ENCODE results near the gene ADCY7.
"Not testable (repeated sequence)": the region's sequence is repeated elsewhere in the genome, so short reads cannot be mapped to it uniquely, and the experiment has no call there.

The ADCY7 gene

DNA sequence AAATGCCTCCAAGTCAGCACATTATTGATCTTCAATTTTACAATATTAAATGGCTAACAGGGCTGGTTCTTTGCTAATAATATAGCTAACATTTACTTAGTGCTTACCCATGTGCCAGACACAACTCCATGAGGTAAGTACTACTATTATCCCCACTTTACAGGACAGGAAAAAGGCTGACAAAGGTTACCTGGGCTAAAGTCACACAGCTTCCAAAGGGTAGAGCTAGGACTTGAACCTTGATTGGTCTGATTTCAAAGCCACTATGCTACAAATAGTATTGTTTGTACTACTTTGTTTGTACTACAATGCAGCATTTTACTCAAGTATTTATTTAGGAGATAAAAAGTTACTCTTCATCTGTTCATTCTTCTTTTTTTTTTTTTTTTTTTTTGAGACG, 70.5 kb downstream of the ADCY7 start:
- DNase-seq (ENCODE audit: low read depth in 2 of 2), result no peak

- DNase-seq (ENCODE audit: low read depth in 2 of 2), result peak in 1 of 2 donors; percentile 7
Measured at GRCh38 chr16:50338371-50339231, 72.2 kb downstream of the ADCY7 start.

DNA sequence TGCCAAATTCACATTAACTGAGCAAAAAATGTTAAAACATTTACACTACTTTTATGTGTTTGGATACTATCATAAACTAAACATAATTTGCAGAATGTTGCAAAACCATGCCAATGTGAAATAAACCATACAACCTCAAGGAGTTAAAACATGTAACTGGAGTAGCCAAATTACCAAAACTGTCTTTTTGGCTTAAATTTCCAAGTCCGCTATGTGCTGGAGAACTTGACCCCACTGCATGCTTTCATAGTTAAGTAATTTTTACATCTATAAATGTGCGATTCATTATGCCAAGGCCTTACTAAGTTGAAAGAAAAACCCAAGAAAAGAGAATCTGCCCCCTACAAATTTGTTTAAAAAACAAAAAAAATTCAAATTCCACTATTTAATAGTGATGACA, 74.2 kb downstream of the ADCY7 start:
- DNase-seq (ENCODE audit: low read depth in 2 of 2), result no peak

GRCh38 chr16:50343566-50343965, 77.2 kb downstream of the ADCY7 start:
- not testable (repeated sequence) for DNase-seq (ENCODE audit: low read depth in 2 of 2)

DNA sequence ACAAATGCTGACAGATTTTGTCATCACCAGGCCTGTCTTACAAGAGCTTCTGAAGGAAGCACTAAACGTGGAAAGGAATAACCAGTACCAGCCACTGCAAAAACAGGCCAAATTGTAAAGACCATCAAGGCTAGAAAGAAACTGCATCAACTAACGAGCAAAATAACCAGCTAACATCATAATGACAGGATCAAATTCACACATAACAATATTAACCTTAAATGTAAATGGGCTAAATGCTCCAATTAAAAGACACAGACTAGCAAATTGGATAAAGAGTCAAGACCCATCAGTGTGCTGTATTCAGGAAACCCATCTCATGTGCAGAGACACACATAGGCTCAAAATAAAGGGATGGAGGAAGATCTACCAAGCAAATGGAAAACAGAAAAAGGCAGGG, 78.9 kb downstream of the ADCY7 start:
- DNase-seq (ENCODE audit: low read depth in 2 of 2), result not testable (repeated sequence)

DNA sequence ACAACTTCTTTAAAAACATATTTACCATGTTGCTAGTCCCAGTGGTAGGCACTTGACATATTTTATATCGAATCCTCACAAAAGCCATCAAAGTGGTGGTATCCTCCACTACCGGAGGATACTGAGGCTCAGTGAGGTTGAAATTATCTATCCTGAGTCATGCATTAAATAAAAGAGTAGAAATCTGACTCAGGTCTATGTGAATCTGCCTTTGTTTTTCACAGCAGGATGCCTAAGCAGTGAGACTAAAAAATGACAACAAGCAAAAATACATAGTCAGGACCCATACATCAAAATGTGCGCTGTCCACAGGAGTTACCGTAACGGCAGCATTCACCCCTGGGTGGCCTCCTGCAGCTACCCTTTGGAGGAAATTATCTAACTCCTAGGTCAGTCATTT, 84.8 kb downstream of the ADCY7 start:
- no peak for DNase-seq (ENCODE audit: low read depth in 2 of 2)

DNA sequence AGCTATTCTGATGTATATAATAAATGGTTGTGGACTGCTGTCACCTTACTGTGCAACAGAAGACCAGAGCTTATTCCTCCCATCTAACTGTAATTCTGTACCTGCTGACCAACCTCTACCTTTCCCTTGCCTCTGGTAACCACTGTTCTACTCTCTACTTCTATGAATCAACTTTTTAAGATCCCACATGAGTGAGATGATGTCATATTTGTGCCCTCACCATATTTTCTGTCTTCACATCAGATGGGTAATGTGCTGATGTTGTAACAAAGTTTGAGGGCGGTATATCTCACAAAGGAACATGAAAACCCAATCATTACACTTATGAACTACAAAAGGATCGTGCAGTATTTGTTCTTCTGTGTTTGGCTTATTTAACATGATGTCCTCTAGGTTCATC, 85.6 kb downstream of the ADCY7 start:
- DNase-seq (ENCODE audit: low read depth in 2 of 2), result no peak

- no peak for DNase-seq (ENCODE audit: low read depth in 2 of 2)
Measured at GRCh38 chr16:50354082-50354481, 87.7 kb downstream of the ADCY7 start.

- no peak for DNase-seq (ENCODE audit: low read depth in 2 of 2)
Measured at GRCh38 chr16:50354629-50355456, 88.5 kb downstream of the ADCY7 start.

GRCh38 chr16:50359626-50360025, 93.3 kb downstream of the ADCY7 start:
- no peak for DNase-seq (ENCODE audit: low read depth in 2 of 2)

- no peak for DNase-seq (ENCODE audit: low read depth in 2 of 2)
Measured at GRCh38 chr16:50360033-50360778, 93.9 kb downstream of the ADCY7 start.

- no peak for DNase-seq (ENCODE audit: low read depth in 2 of 2)
Measured at GRCh38 chr16:50360779-50361178, 94.4 kb downstream of the ADCY7 start.

- no peak for DNase-seq (ENCODE audit: low read depth in 2 of 2)
Measured at GRCh38 chr16:50363656-50364055, 97.3 kb downstream of the ADCY7 start.

- DNase-seq (ENCODE audit: low read depth in 2 of 2), result no peak
Measured at GRCh38 chr16:50365791-50366575, 99.6 kb downstream of the ADCY7 start.
